Keratinocyte (primary cell): ENCODE results near the gene ABO. TPM values are rescaled to one million over a fixed set of nuclear protein-coding genes. Genes with fewer than 3 reads are reported as not detected.

Experiments used
- DNase-seq: peaks from one replicate; pipeline ENCODE4 v3.0.0-alpha.2; 2011; ENCODE audit warnings: low read depth, missing footprints, low spot score
- FAIRE-seq: peaks from 2 replicates; lab custom pipeline; 2011; peaks lifted over from hg19 to GRCh38; lab: Jason Lieb, UNC
- H2AFZ ChIP-seq: 2 replicates; pipeline ENCODE4 v1.6.0; 2012; ENCODE audit warnings: low read length, control low read depth, inconsistent platforms; ENCODE audit not compliant: control insufficient read depth
- H3K27ac ChIP-seq: 2 replicates; pipeline ENCODE4 v1.5.1; 2011; ENCODE audit warnings: low read length; ENCODE audit not compliant: control insufficient read depth, insufficient read depth
- H3K27me3 ChIP-seq: 3 replicates; pipeline ENCODE4 v1.6.0; 2011; ENCODE audit warnings: low read length; ENCODE audit not compliant: control insufficient read depth, insufficient read depth; ENCODE audit errors: extremely low read depth
- H3K36me3 ChIP-seq, 2 experiments: 2 replicates in 1 of 2; 3 replicates in 1 of 2; pipeline ENCODE4 v1.5.1; 2011; ENCODE audit warnings: low read length in 2 of 2, mild to moderate bottlenecking in 1 of 2; ENCODE audit not compliant: control insufficient read depth in 2 of 2, insufficient read depth in 2 of 2; ENCODE audit errors: extremely low read depth in 1 of 2
- H3K4me1 ChIP-seq: 3 replicates; pipeline ENCODE4 v1.5.1; 2011; ENCODE audit warnings: low read length; ENCODE audit not compliant: control insufficient read depth, insufficient read depth; ENCODE audit errors: extremely low read depth
- H3K4me2 ChIP-seq: 3 replicates; pipeline ENCODE4 v1.6.0; 2011; ENCODE audit warnings: low read depth, low read length; ENCODE audit not compliant: control insufficient read depth, insufficient read depth; ENCODE audit errors: extremely low read depth
- H3K4me3 ChIP-seq, 3 experiments: fragments of 200-600 bp in 1 of 3; sonication (generic) in 1 of 3; 2 replicates in 2 of 3; 3 replicates in 1 of 3; pipeline ENCODE4 v1.5.1; 2011 to 2016; ENCODE audit warnings: low read length in 3 of 3, mild to moderate bottlenecking in 3 of 3, control low read depth in 2 of 3, inconsistent platforms in 1 of 3, low read depth in 1 of 3, mixed read lengths in 1 of 3, mixed run types in 1 of 3, moderate library complexity in 1 of 3; ENCODE audit not compliant: control insufficient read depth in 2 of 3, insufficient read depth in 2 of 3; ENCODE audit errors: extremely low read depth in 1 of 3
- H3K79me2 ChIP-seq: 2 replicates; pipeline ENCODE4 v1.6.0; 2012; ENCODE audit warnings: low read length; ENCODE audit not compliant: control insufficient read depth, insufficient read depth
- H3K9ac ChIP-seq: 3 replicates; pipeline ENCODE4 v1.6.0; 2011; ENCODE audit warnings: low read length; ENCODE audit not compliant: control insufficient read depth, insufficient read depth; ENCODE audit errors: extremely low read depth
- H3K9me1 ChIP-seq: 3 replicates; pipeline ENCODE4 v1.6.0; 2011; ENCODE audit warnings: low read length; ENCODE audit not compliant: control insufficient read depth, insufficient read depth; ENCODE audit errors: extremely low read depth
- H3K9me3 ChIP-seq: 2 replicates; pipeline ENCODE4 v1.5.1; 2012; ENCODE audit warnings: low read depth, low read length; ENCODE audit not compliant: control insufficient read depth
- H4K20me1 ChIP-seq: 3 replicates; pipeline ENCODE4 v1.6.0; 2011; ENCODE audit warnings: low read length; ENCODE audit not compliant: control insufficient read depth, insufficient read depth; ENCODE audit errors: extremely low read depth
- CTCF ChIP-seq, 3 experiments: IDR thresholded peaks in 1 of 3; conservative IDR thresholded peaks in 1 of 3; optimal IDR thresholded peaks in 1 of 3; 2 replicates in 2 of 3; 3 replicates in 1 of 3; pipeline versions ENCODE3 to v1.5.1; 2011; ENCODE audit warnings: low read length in 3 of 3, mild to moderate bottlenecking in 3 of 3, moderate library complexity in 2 of 3, control low read depth in 1 of 3, inconsistent platforms in 1 of 3; ENCODE audit not compliant: insufficient read depth in 2 of 3; ENCODE audit errors: extremely low read depth in 1 of 3
- EZH2 ChIP-seq: IDR thresholded peaks from one replicate; pipeline ENCODE4 v1.6.1; 2012; ENCODE audit warnings: inconsistent platforms, mild to moderate bottlenecking, low read length, moderate library complexity
- dilution Hi-C: fragments of 300-500 bp; cut with MboI; formaldehyde crosslinking; loops from one replicate; pipeline ENCODE4 v1.7.0; 2020; ENCODE audit warnings: low sequenced_read_pairs; ENCODE audit not compliant: extremely low pct_ligation_motif_present
- polyA plus RNA-seq, 5 experiments: library from polyadenylated mRNA; depleted of rRNA in 3 of 5; stranded (reverse) in 3 of 5; stranded (forward) in 1 of 5; unstranded in 1 of 5; fragments of >200 nt; gene quantifications; 1 replicate in 1 of 5; 2 replicates in 3 of 5; 3 replicates in 1 of 5; pipeline versions ENCODE4 v1.2.1 to v1.2.3, GENCODE V29; 2011 to 2012; ENCODE audit warnings: missing spikeins in 2 of 5, low read depth in 1 of 5, low replicate concordance in 1 of 5

The ABO gene
- polyA plus RNA-seq, 1 donor (not counting 4 experiments of a cell fraction or from before 2014, with no cell fraction given): not detected

- no peak overlapping the region for H3K27ac ChIP-seq
- dilution Hi-C loops: no loop called here
- no peak for FAIRE-seq
These were observed 28.4 kb downstream of the ABO start for GRCh38 chr9:133246562-133246961.

GRCh38 chr9:133242991-133243390 lies 32.0 kb downstream of the ABO start:
- Histone ChIP-seq H3K36me3 (no peaks in the 10 kb centered on the region), H3K27me3 (peaks cover 4% of the 10 kb centered on the region), H3K4me2 (no peak overlapping the region), H4K20me1 (no peaks in the 10 kb centered on the region), H2AFZ (no peak overlapping the region), H3K9me3 (no peaks in the 10 kb centered on the region), H3K79me2 (no peaks in the 10 kb centered on the region), H3K9ac (no peak overlapping the region), H3K4me3 (no peak overlapping the region), H3K4me1 (peaks cover 4% of the 10 kb centered on the region), H3K27ac (no peak overlapping the region), H3K9me1 (no peaks in the 10 kb centered on the region)
- FAIRE-seq (no peak), DNase-seq (no peak)
- no peak for TF ChIP-seq EZH2
- no peak for TF ChIP-seq CTCF (optimal IDR thresholded peaks at IDR 0.05 in 1 of 3, IDR thresholded peaks at IDR 0.05 in 1 of 3, conservative IDR thresholded peaks at IDR 0.05 in 1 of 3; ENCODE audit: extremely low read depth in 1 of 3, insufficient read depth in 2 of 3, low read length in 3 of 3)
- dilution Hi-C loops: no loop called here

More at GRCh38 chr9:133246562-133246961, 28.4 kb downstream of the ABO start:
- H3K9me1 ChIP-seq: no peaks in the 10 kb centered on the region
- H3K36me3 ChIP-seq: no peaks in the 10 kb centered on the region
- H4K20me1 ChIP-seq: no peaks in the 10 kb centered on the region
- H3K9me3 ChIP-seq: no peaks in the 10 kb centered on the region
- H3K9ac ChIP-seq: no peak overlapping the region
- peaks cover 10% of the 10 kb centered on the region for H3K27me3 ChIP-seq
- no peaks in the 10 kb centered on the region for H3K79me2 ChIP-seq
- H3K4me2 ChIP-seq: no peak overlapping the region
- no peaks in the 10 kb centered on the region for H3K4me1 ChIP-seq
- DNase-seq: no peak
- H3K4me3 ChIP-seq: no peak overlapping the region
- TF ChIP-seq CTCF (optimal IDR thresholded peaks at IDR 0.05 in 1 of 3, IDR thresholded peaks at IDR 0.05 in 1 of 3, conservative IDR thresholded peaks at IDR 0.05 in 1 of 3; ENCODE audit: extremely low read depth in 1 of 3, insufficient read depth in 2 of 3, low read length in 3 of 3) (no peak), EZH2 (no peak)
- H2AFZ ChIP-seq: no peak overlapping the region
